Endodermal cell (in vitro differentiated cells): ENCODE measurements around the gene NRG2. TPM values are rescaled to one million over a fixed set of nuclear protein-coding genes. Genes with fewer than 3 reads are reported as not detected.

Experiments
- DNase-seq: peaks from one replicate; pipeline ENCODE4 v3.0.0-alpha.2; 2017
- H3K27ac ChIP-seq: 2 replicates; pipeline ENCODE4 v1.5.1; 2013; ENCODE audit warnings: mild to moderate bottlenecking, low read depth, low read length, moderate library complexity
- H3K27me3 ChIP-seq: 2 replicates; pipeline ENCODE4 v1.6.1; 2013; ENCODE audit warnings: mild to moderate bottlenecking, low read length, moderate library complexity; ENCODE audit not compliant: insufficient read depth, control insufficient read depth, poor library complexity, severe bottlenecking
- H3K36me3 ChIP-seq: 2 replicates; pipeline ENCODE4 v1.7.0; 2013; ENCODE audit warnings: mild to moderate bottlenecking, low read length, moderate library complexity; ENCODE audit not compliant: control insufficient read depth, insufficient read depth
- H3K4me1 ChIP-seq: one replicate; pipeline ENCODE4 v1.7.0; 2013; ENCODE audit warnings: low read length; ENCODE audit not compliant: control insufficient read depth, insufficient read depth
- H3K4me3 ChIP-seq: 2 replicates; pipeline ENCODE4 v1.5.1; 2013; ENCODE audit warnings: mild to moderate bottlenecking, low read length, moderate library complexity
- H3K9ac ChIP-seq: 2 replicates; pipeline ENCODE4 v1.6.1; 2013; ENCODE audit warnings: mild to moderate bottlenecking, low read length, moderate library complexity; ENCODE audit not compliant: poor library complexity, severe bottlenecking; ENCODE audit errors: extremely low read depth
- H3K9me3 ChIP-seq: 2 replicates; pipeline ENCODE4 v1.6.1; 2013; ENCODE audit warnings: mild to moderate bottlenecking, low read length, moderate library complexity; ENCODE audit not compliant: control insufficient read depth
- H3K27ac Mint-ChIP-seq: 2 replicates; pipeline ENCODE4 v1.8.0; 2020; ENCODE audit warnings: mixed read lengths
- H3K27me3 Mint-ChIP-seq: 2 replicates; pipeline ENCODE4 v1.8.0; 2021; ENCODE audit warnings: mild to moderate bottlenecking, mixed read lengths; ENCODE audit not compliant: insufficient read depth
- H3K36me3 Mint-ChIP-seq: 2 replicates; pipeline ENCODE4 v1.8.0; 2020; ENCODE audit warnings: low read depth, mixed read lengths
- H3K4me1 Mint-ChIP-seq: 2 replicates; pipeline ENCODE4 v1.8.0; 2020; ENCODE audit warnings: mixed read lengths
- H3K4me3 Mint-ChIP-seq: 2 replicates; pipeline ENCODE4 v1.8.0; 2020; ENCODE audit warnings: mild to moderate bottlenecking, moderate library complexity, mixed read lengths
- H3K9me3 Mint-ChIP-seq: 2 replicates; pipeline ENCODE4 v1.8.0; 2020; ENCODE audit warnings: mild to moderate bottlenecking, mixed read lengths
- WGBS, 2 experiments: methylation state at CpG; one replicate each; pipeline versions ENCODE4 v1.1.5 to v1.1.7; 2013; ENCODE audit warnings: missing lambda C conversion rate in 2 of 2, mixed read lengths in 1 of 2; ENCODE audit not compliant: insufficient coverage in 1 of 2, insufficient read length in 1 of 2; 5-methylcytosine and 5-hydroxymethylcytosine counted together
- total RNA-seq, 2 donors: library from RNA; stranded (reverse); fragmentation: NEBNext Ultra II Directional in 1 of 2; extraction: Animal tissue kit (Norgen Biotek cat#: 25700) in 1 of 2; gene quantifications; 2 replicates in 1 of 2; 3 replicates in 1 of 2; pipeline ENCODE4 v1.2.1, GENCODE V29; 2021
- TF ChIP-seq, protein P1 (sequence below): fragments of 200-600 bp; sonication (generic); conservative IDR thresholded peaks from 2 replicates; pipeline ENCODE4 v1.5.0; 2021; ENCODE audit warnings: antibody characterized with exemption, mild to moderate bottlenecking

NRG2 gene
- total RNA-seq, 2 donors from 2014 or later: 10.8 to 12.5 TPM

DNA sequence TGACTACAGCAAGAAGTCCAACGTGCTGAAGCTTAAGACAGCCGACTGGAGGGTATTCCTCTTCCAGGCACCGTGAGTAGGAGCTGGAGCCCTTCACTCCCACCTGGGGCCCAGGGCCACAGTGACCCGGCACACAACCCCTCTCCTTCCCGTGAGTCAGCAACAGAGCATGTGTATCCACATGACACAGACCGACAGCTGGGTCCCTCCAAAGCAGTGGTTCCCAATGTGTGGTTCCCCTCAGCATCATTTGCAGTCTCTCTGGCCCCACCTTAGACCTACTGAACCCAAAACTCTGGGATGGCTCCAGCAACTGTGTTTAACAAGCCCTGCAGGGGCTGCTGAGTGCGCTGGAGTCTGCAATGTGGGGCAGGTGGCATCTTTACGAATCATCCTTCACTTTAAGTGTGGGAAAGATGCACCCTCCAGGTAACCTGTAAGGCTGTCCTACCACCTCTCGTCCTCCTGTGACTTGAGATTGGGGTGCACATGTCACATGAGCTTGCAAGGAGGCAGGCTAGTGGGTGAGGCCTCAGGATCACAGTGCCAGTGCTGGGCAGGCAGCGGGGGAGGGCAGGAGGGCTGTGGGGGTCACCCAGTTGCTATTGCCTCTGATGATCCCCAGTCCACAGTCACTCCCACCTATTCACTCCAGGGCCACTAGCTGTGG is 205.3 kb downstream of the NRG2 start:
- Mint-ChIP-seq H3K36me3 (no peaks in the 10 kb centered on the region), H3K4me1 (no peaks in the 10 kb centered on the region), H3K4me3 (no peak overlapping the region), H3K9me3 (no peaks in the 10 kb centered on the region), H3K27ac (no peak overlapping the region), H3K27me3 (peaks cover 39% of the 10 kb centered on the region)
- 78 to 83% methylated on average over 7 to 10 of the region's 10 CpGs for WGBS, 2 experiments
- Histone ChIP-seq H3K4me1 (no peaks in the 10 kb centered on the region), H3K9ac (no peak overlapping the region), H3K27me3 (peaks cover 40% of the 10 kb centered on the region), H3K27ac (no peak overlapping the region), H3K9me3 (no peaks in the 10 kb centered on the region), H3K4me3 (no peak overlapping the region), H3K36me3 (no peaks in the 10 kb centered on the region)
- TF ChIP-seq, protein P1, sequence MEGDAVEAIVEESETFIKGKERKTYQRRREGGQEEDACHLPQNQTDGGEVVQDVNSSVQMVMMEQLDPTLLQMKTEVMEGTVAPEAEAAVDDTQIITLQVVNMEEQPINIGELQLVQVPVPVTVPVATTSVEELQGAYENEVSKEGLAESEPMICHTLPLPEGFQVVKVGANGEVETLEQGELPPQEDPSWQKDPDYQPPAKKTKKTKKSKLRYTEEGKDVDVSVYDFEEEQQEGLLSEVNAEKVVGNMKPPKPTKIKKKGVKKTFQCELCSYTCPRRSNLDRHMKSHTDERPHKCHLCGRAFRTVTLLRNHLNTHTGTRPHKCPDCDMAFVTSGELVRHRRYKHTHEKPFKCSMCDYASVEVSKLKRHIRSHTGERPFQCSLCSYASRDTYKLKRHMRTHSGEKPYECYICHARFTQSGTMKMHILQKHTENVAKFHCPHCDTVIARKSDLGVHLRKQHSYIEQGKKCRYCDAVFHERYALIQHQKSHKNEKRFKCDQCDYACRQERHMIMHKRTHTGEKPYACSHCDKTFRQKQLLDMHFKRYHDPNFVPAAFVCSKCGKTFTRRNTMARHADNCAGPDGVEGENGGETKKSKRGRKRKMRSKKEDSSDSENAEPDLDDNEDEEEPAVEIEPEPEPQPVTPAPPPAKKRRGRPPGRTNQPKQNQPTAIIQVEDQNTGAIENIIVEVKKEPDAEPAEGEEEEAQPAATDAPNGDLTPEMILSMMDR: no peak
- no peak for DNase-seq

DNA sequence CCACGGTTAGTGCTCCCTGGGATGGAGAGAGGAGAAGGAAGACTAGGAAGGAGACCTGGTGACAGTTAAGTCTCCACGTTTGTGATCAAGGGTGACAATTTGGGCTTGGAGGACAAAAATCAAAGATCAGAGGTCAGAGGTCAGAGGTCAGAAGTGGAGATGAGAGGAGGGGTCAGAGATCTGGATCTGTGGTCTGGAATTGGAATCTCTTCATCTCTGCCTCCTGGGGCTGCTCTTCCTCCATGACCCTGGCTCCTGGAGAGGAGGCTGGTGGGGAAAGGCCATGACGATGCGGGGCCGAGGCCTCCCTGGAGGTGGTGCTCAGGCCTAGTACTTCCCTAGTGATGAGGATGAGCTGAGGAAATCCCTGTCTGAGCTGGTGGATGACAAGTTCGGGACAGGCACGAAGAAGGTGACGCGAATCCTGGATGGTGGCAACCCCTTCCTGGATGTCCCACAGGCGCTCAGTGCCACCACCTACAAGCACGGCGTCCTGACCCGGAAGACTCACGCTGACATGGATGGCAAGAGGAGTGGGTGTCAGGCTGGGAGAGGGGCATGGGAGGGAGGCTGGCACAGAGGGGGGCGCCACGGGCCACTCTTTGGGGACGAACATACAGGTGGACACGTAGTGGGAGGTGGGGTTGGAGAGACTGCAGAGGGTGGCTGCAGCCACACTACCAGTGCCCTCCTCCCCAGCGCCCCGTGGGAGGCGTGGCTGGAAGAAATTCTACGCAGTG is 206.5 kb downstream of the NRG2 start:
- TF ChIP-seq, protein P1: no peak
- Histone ChIP-seq H3K9ac (no peak overlapping the region), H3K27ac (no peak overlapping the region), H3K27me3 (peaks cover 41% of the 10 kb centered on the region), H3K36me3 (no peaks in the 10 kb centered on the region), H3K4me3 (no peak overlapping the region), H3K4me1 (no peaks in the 10 kb centered on the region), H3K9me3 (no peaks in the 10 kb centered on the region)
- WGBS, 2 experiments: 93 to 95% methylated on average over 19 to 22 of the region's 22 CpGs
- Mint-ChIP-seq H3K27ac (no peak overlapping the region), H3K4me1 (no peaks in the 10 kb centered on the region), H3K4me3 (no peak overlapping the region), H3K36me3 (no peaks in the 10 kb centered on the region), H3K27me3 (peaks cover 43% of the 10 kb centered on the region), H3K9me3 (no peaks in the 10 kb centered on the region)
- no peak for DNase-seq

DNA sequence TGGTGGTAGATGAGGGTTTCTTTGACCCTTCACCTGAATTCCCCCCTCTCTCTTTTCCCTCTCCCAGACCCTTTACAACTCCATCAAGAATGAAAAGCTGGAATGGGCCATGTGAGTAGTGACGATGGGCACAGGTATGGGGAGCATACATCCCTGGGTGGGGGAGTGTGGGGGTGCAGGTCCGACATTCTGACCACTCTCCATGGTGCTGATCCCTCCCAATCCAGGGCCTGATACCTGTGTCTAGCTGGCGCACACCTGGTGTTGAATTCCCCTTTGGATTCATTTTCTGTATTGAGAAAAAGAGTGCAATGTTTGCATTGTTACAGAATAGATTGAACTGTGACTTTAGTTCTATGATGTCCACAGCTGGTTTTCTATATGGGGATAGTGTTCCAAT is 207.4 kb downstream of the NRG2 start:
- no peak overlapping the region for H3K27ac ChIP-seq
- Mint-ChIP-seq H3K27me3 (peaks cover 48% of the 10 kb centered on the region), H3K27ac (no peak overlapping the region), H3K4me1 (no peaks in the 10 kb centered on the region), H3K36me3 (no peaks in the 10 kb centered on the region), H3K4me3 (no peak overlapping the region), H3K9me3 (no peaks in the 10 kb centered on the region)
- H3K4me1 ChIP-seq: no peaks in the 10 kb centered on the region
- peak; percentile 66 for DNase-seq
- no peak overlapping the region for H3K9ac ChIP-seq
- no peaks in the 10 kb centered on the region for H3K36me3 ChIP-seq
- H3K9me3 ChIP-seq: no peaks in the 10 kb centered on the region
- TF ChIP-seq, protein P1: no peak
- H3K27me3 ChIP-seq: peaks cover 44% of the 10 kb centered on the region
- no peak overlapping the region for H3K4me3 ChIP-seq
- 50 to 58% methylated on average over 2 to 3 of the region's 3 CpGs for WGBS, 2 experiments
